Glutamatergic neuron (in vitro differentiated cells): Measurements from ENCODE around the gene GSTM1. TPM values are rescaled to one million over a fixed set of nuclear protein-coding genes. Genes with fewer than 3 reads are reported as not detected.

Experiments
- DNase-seq: peaks from one replicate; pipeline ENCODE4 v3.0.0; 2022
- H3K27ac Mint-ChIP-seq: one replicate; pipeline ENCODE4 v1.8.0; 2020; ENCODE audit warnings: mild to moderate bottlenecking, mixed read lengths, inconsistent platforms; ENCODE audit not compliant: unreplicated experiment
- H3K27me3 Mint-ChIP-seq: one replicate; pipeline ENCODE4 v1.8.0; 2020; ENCODE audit warnings: mild to moderate bottlenecking, moderate library complexity, mixed read lengths, inconsistent platforms; ENCODE audit not compliant: unreplicated experiment
- H3K36me3 Mint-ChIP-seq: one replicate; pipeline ENCODE4 v1.8.0; 2020; ENCODE audit warnings: mild to moderate bottlenecking, mixed read lengths, inconsistent platforms; ENCODE audit not compliant: unreplicated experiment
- H3K4me1 Mint-ChIP-seq: one replicate; pipeline ENCODE4 v1.8.0; 2020; ENCODE audit warnings: mild to moderate bottlenecking, low read depth, mixed read lengths, inconsistent platforms; ENCODE audit not compliant: unreplicated experiment
- H3K4me3 Mint-ChIP-seq: one replicate; pipeline ENCODE4 v1.8.0; 2020; ENCODE audit warnings: mild to moderate bottlenecking, mixed read lengths, inconsistent platforms; ENCODE audit not compliant: unreplicated experiment
- H3K9me3 Mint-ChIP-seq: one replicate; pipeline ENCODE4 v1.8.0; 2020; ENCODE audit warnings: mild to moderate bottlenecking, moderate library complexity, mixed read lengths, inconsistent platforms; ENCODE audit not compliant: unreplicated experiment
- CTCF ChIP-seq: fragments of 200-600 bp; sonication (generic); IDR thresholded peaks from one replicate; pipeline ENCODE4 v1.5.0; 2021; ENCODE audit not compliant: partially characterized antibody, unreplicated experiment
- total RNA-seq: library from RNA; stranded (reverse); fragmentation: NEBNext Ultra II Directional; extraction: Animal tissue kit (Norgen Biotek cat#: 25700); gene quantifications from one replicate; pipeline ENCODE4 v1.2.1, GENCODE V29; 2021; ENCODE audit not compliant: unreplicated experiment

Gene GSTM1
- total RNA-seq, 1 donor from 2014 or later = not detected

- Mint-ChIP-seq H3K4me1 (peaks cover 33% of the 10 kb centered on the region), H3K27ac (no peak within 1 kb of the TSS), H3K4me3 (peak within 1 kb of the TSS; percentile 92), H3K27me3 (peaks cover 6% of the 10 kb centered on the region), H3K36me3 (peaks cover 3% of the 10 kb centered on the region), H3K9me3 (peaks cover 6% of the 10 kb centered on the region)
- TF ChIP-seq CTCF = no peak
- DNase-seq = peak; percentile 84
Observed at GRCh38 chr1:109655615-109656519, 31.8 kb upstream of the GSTM1 start, which contains the start of gene GSTM4. GSTM4 (plus strand) TSS chr1:109656099; CDS start chr1:109656390, 291 bp downstream.

- peak overlapping the region; percentile 2 for H3K4me3 Mint-ChIP-seq
- H3K27me3 Mint-ChIP-seq = peaks cover 5% of the 10 kb centered on the region
- TF ChIP-seq CTCF = no peak
- peaks cover 6% of the 10 kb centered on the region for H3K9me3 Mint-ChIP-seq
- H3K4me1 Mint-ChIP-seq = peaks cover 33% of the 10 kb centered on the region
- no peak overlapping the region for H3K27ac Mint-ChIP-seq
- DNase-seq = no peak
- H3K36me3 Mint-ChIP-seq = peaks cover 3% of the 10 kb centered on the region
Observed at GRCh38 chr1:109657395-109657794, 30.2 kb upstream of the GSTM1 start.

GRCh38 chr1:109657970-109658369 is 29.6 kb upstream of the GSTM1 start:
- no peak for DNase-seq
- Mint-ChIP-seq H3K4me3 (no peak overlapping the region), H3K9me3 (peaks cover 6% of the 10 kb centered on the region), H3K4me1 (peaks cover 33% of the 10 kb centered on the region), H3K27me3 (peaks cover 5% of the 10 kb centered on the region), H3K27ac (no peak overlapping the region), H3K36me3 (peaks cover 3% of the 10 kb centered on the region)
- TF ChIP-seq CTCF = no peak

GRCh38 chr1:109658533-109659042 is 29.0 kb upstream of the GSTM1 start:
- no peak for DNase-seq
- peaks cover 5% of the 10 kb centered on the region for H3K27me3 Mint-ChIP-seq
- TF ChIP-seq CTCF = no peak
- peaks cover 33% of the 10 kb centered on the region for H3K4me1 Mint-ChIP-seq
- peaks cover 3% of the 10 kb centered on the region for H3K36me3 Mint-ChIP-seq
- H3K27ac Mint-ChIP-seq = peak overlapping the region; percentile 55
- H3K9me3 Mint-ChIP-seq = peaks cover 5% of the 10 kb centered on the region
- peak overlapping the region; percentile 32 for H3K4me3 Mint-ChIP-seq

GRCh38 chr1:109659145-109659544 is 28.5 kb upstream of the GSTM1 start:
- no peak for TF ChIP-seq CTCF
- Mint-ChIP-seq H3K4me3 (peak overlapping the region; percentile 32), H3K27me3 (peaks cover 5% of the 10 kb centered on the region), H3K4me1 (peaks cover 33% of the 10 kb centered on the region), H3K36me3 (peaks cover 3% of the 10 kb centered on the region), H3K27ac (no peak overlapping the region), H3K9me3 (peaks cover 5% of the 10 kb centered on the region)
- DNase-seq = no peak
